Subcutaneous adipose tissue (tissue), 4 donors: Measurements from ENCODE around the gene MAPK8IP2. TPM values are rescaled to one million over a fixed set of nuclear protein-coding genes. Genes with fewer than 3 reads are reported as not detected.

Experiments used
- CTCF ChIP-seq: fragments of 450-650 bp; IDR thresholded peaks from one replicate; pipeline ENCODE4 v1.5.1; 2016; ENCODE audit warnings: low read depth, mild to moderate bottlenecking, control low read depth, antibody characterized with exemption, moderate library complexity
- total RNA-seq, 4 donors: library from RNA; depleted of rRNA; stranded (reverse); fragments of >200 nt; gene quantifications; one replicate each; pipeline ENCODE4 v1.1.0, GENCODE V29; 2016

The MAPK8IP2 gene
- total RNA-seq, 4 donors from 2014 or later, result 0.19 to 1.1 (median 0.51) TPM; not detected in 1

- TF ChIP-seq CTCF, result no peak
Observed at GRCh38 chr22:50606165-50606945, 5.8 kb downstream of the MAPK8IP2 start.

GRCh38 chr22:50606946-50607658 is 6.5 kb downstream of the MAPK8IP2 start:
- TF ChIP-seq CTCF, result no peak

- TF ChIP-seq CTCF, result no peak
Observed at GRCh38 chr22:50607659-50608020, 7.0 kb downstream of the MAPK8IP2 start.

GRCh38 chr22:50608996-50609395 is 8.4 kb downstream of the MAPK8IP2 start:
- no peak for TF ChIP-seq CTCF

- no peak for TF ChIP-seq CTCF
Observed at GRCh38 chr22:50609599-50609998, 9.0 kb downstream of the MAPK8IP2 start.

- TF ChIP-seq CTCF, result no peak
Observed at GRCh38 chr22:50610041-50610451, 9.5 kb downstream of the MAPK8IP2 start.

GRCh38 chr22:50610581-50610980 is 10.0 kb downstream of the MAPK8IP2 start:
- TF ChIP-seq CTCF, result no peak
